ENCODE data around the gene PRSS22.
"Not testable (repeated sequence)": the region's sequence is repeated elsewhere in the genome, so short reads cannot be mapped to it uniquely, and the experiment has no call there.

Gene PRSS22, protein sequence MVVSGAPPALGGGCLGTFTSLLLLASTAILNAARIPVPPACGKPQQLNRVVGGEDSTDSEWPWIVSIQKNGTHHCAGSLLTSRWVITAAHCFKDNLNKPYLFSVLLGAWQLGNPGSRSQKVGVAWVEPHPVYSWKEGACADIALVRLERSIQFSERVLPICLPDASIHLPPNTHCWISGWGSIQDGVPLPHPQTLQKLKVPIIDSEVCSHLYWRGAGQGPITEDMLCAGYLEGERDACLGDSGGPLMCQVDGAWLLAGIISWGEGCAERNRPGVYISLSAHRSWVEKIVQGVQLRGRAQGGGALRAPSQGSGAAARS

GRCh38 chr16:2857451-2858244 is at the start of gene PRSS22:
Gene PRSS22 (minus strand): TSS chr16:2858170. CDS start chr16:2858104, 66 bp downstream.
- Histone ChIP-seq H3K27ac (ENCODE audit: low read length) (no peak within 1 kb of the TSS), H3K36me3 (ENCODE audit: control insufficient read depth in 2 of 2, insufficient read depth in 2 of 2, low read length in 2 of 2) (no peaks in the 10 kb centered on the region), H3K9ac (ENCODE audit: low read length in 2 of 2) (no peak within 1 kb of the TSS), H3K27me3 (ENCODE audit: control insufficient read depth in 1 of 2, insufficient read depth in 2 of 2, low read length in 2 of 2) (peaks cover 24 to 30% of the 10 kb centered on the region in 2 donors), H3K9me3 (ENCODE audit: control insufficient read depth in 2 of 2, low read length in 2 of 2) (peaks cover 4 to 8% of the 10 kb centered on the region in 2 donors), H3K4me3 (ENCODE audit: low read length in 2 of 2) (peak within 1 kb of the TSS in 1 of 2 donors; percentile 29), H3K4me1 (ENCODE audit: control insufficient read depth, insufficient read depth, low read length) (no peaks in the 10 kb centered on the region)

DNA sequence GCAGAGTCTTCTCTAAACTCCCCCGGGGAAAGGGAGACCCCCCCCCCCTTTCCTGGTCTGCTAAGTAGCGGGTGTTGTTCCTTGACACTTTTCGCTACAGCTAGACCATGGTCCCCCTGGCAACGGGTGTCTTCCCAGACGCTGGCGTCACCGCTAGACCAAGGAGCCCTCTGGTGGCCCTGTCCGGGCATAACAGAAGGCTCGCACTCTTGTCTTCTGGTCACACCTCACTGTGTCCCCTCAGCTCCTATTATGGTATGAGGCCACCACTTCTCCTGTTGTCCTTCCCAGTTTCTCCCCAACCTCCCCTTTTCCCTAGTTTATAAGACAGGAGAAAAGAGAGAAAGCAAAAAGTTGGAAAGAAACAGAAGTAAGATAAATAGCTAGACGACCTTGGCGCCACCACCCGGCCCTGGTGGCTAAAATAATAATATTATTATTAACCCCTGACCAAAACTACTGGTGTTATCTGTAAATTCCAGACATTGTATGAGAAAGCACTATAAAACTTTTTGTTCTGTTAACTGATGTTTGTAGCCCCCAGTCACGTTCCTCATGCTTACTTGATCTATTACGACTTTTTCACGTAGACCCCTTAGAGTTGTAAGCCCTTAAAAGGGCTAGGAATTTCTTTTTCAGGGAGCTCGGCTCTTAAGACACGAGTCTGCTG is 49.2 kb upstream of the PRSS22 start:
- H3K27ac ChIP-seq (ENCODE audit: low read length); H3K36me3 ChIP-seq (ENCODE audit: control insufficient read depth in 2 of 2, insufficient read depth in 2 of 2, low read length in 2 of 2); H3K27me3 ChIP-seq (ENCODE audit: control insufficient read depth in 1 of 2, insufficient read depth in 2 of 2, low read length in 2 of 2); H3K9ac ChIP-seq (ENCODE audit: low read length in 2 of 2); H3K9me3 ChIP-seq (ENCODE audit: control insufficient read depth in 2 of 2, low read length in 2 of 2); H3K4me3 ChIP-seq (ENCODE audit: low read length in 2 of 2): not testable (repeated sequence)
- H3K4me1 ChIP-seq (ENCODE audit: control insufficient read depth, insufficient read depth, low read length) = peaks cover 23% of the 10 kb centered on the region

- peak overlapping the region in 1 of 2 donors; percentile 44 for H3K4me3 ChIP-seq (ENCODE audit: low read length in 2 of 2)
- peaks cover 19% of the 10 kb centered on the region for H3K4me1 ChIP-seq (ENCODE audit: control insufficient read depth, insufficient read depth, low read length)
- H3K9ac ChIP-seq (ENCODE audit: low read length in 2 of 2) = no peak overlapping the region
- H3K27ac ChIP-seq (ENCODE audit: low read length) = peak overlapping the region; percentile 37
- H3K9me3 ChIP-seq (ENCODE audit: control insufficient read depth in 2 of 2, low read length in 2 of 2) = no peaks in the 10 kb centered on the region
- H3K27me3 ChIP-seq (ENCODE audit: control insufficient read depth in 1 of 2, insufficient read depth in 2 of 2, low read length in 2 of 2) = no peaks in the 10 kb centered on the region
- H3K36me3 ChIP-seq (ENCODE audit: control insufficient read depth in 2 of 2, insufficient read depth in 2 of 2, low read length in 2 of 2) = no peaks in the 10 kb centered on the region
These were observed 48.0 kb upstream of the PRSS22 start for GRCh38 chr16:2905988-2906387.

DNA sequence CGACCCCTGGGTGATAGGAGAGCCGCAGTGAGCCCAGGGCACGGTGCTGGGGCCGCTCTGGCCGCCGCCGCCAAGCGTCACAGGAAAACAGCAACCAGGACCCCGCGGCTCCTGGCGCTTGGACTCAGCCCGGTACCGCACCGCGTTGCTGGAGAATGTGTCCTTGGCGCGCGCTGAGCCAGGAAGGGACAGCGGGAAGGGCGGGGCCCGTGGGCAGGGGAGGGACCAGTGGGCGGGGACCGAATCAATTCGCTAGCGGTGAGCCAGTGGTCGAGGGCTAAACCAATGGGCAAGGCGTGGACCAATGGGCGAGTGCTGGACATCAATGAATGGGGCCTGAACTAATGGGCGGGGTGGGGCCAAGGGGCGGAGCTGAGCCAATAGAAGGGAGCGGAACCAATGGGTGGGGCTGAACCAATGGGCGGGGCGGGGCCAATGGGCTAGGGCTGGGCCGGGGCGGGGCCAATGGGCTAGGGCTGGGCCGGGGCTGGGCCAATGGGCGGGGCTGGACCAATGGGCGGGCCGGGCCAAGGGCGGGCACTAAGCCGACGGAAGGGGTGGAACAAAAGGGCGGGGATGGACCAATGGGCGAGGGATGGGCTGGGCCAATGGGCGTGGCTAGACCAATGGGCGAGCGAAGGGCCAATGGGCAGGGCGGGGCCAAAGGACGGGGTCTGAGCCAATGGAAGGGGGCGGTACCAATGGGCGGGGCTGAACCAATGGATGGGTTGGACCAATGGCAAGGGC is 47.4 kb upstream of the PRSS22 start:
- H3K4me3 ChIP-seq (ENCODE audit: low read length in 2 of 2) = peak overlapping the region; percentile 77 to 92
- H3K9me3 ChIP-seq (ENCODE audit: control insufficient read depth in 2 of 2, low read length in 2 of 2) = no peaks in the 10 kb centered on the region
- H3K4me1 ChIP-seq (ENCODE audit: control insufficient read depth, insufficient read depth, low read length) = peaks cover 19% of the 10 kb centered on the region
- H3K36me3 ChIP-seq (ENCODE audit: control insufficient read depth in 2 of 2, insufficient read depth in 2 of 2, low read length in 2 of 2) = peaks cover 0 to 2% of the 10 kb centered on the region in 2 donors
- H3K27me3 ChIP-seq (ENCODE audit: control insufficient read depth in 1 of 2, insufficient read depth in 2 of 2, low read length in 2 of 2) = no peaks in the 10 kb centered on the region
- peak overlapping the region; percentile 66 for H3K27ac ChIP-seq (ENCODE audit: low read length)
- peak overlapping the region; percentile 62 to 75 for H3K9ac ChIP-seq (ENCODE audit: low read length in 2 of 2)

GRCh38 chr16:2904922-2905240 is 46.9 kb upstream of the PRSS22 start:
- Histone ChIP-seq H3K27ac (ENCODE audit: low read length) (peak overlapping the region; percentile 66), H3K9me3 (ENCODE audit: control insufficient read depth in 2 of 2, low read length in 2 of 2) (no peaks in the 10 kb centered on the region), H3K27me3 (ENCODE audit: control insufficient read depth in 1 of 2, insufficient read depth in 2 of 2, low read length in 2 of 2) (no peaks in the 10 kb centered on the region)

DNA sequence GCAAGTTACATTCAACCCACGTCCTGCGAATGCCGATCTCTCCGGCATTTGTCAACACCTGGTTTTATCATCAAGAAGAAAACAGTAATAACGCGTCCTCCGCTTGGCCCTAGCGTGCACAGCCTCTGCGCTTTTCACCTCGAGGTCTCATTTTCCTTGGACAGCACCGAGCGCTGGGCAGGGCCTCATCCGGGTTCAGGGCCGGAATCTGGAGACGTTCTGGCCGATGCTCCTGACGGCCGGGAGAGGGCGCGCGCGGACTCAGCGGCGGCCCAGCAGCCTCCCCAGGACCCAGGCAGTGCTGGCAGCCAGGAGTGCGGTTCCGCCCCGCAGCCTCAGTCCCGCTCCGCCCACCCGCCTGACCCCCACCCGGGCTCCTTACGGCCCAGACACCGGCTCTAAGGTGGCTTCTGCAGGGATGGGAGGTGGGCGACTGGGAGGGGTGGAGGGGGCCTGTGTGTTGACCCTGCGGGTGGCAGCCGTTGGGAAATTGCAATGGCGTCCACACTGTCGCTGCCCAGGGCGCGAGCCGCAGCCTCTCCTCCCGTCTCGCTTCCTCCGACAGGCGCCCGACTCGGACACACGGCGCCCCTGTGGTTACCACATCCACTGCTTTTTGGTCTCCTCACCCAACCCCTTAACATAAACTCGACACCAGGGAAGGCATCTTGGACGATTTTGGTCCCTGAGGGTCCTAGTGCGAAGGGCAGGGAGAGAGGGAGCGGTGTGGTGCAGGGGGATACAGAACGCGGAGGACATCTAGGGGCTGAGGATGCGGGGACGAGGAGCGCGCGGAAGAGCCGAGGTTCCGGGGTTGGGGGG is 46.3 kb upstream of the PRSS22 start:
- peaks cover 0 to 5% of the 10 kb centered on the region in 2 donors for H3K36me3 ChIP-seq (ENCODE audit: control insufficient read depth in 2 of 2, insufficient read depth in 2 of 2, low read length in 2 of 2)
- peak overlapping the region; percentile 66 for H3K27ac ChIP-seq (ENCODE audit: low read length)
- peak overlapping the region; percentile 77 to 92 for H3K4me3 ChIP-seq (ENCODE audit: low read length in 2 of 2)
- no peaks in the 10 kb centered on the region for H3K9me3 ChIP-seq (ENCODE audit: control insufficient read depth in 2 of 2, low read length in 2 of 2)
- peaks cover 19% of the 10 kb centered on the region for H3K4me1 ChIP-seq (ENCODE audit: control insufficient read depth, insufficient read depth, low read length)
- no peaks in the 10 kb centered on the region for H3K27me3 ChIP-seq (ENCODE audit: control insufficient read depth in 1 of 2, insufficient read depth in 2 of 2, low read length in 2 of 2)
- H3K9ac ChIP-seq (ENCODE audit: low read length in 2 of 2) = peak overlapping the region; percentile 62 to 75

More at GRCh38 chr16:2904922-2905240, 46.9 kb upstream of the PRSS22 start:
- peak overlapping the region; percentile 62 to 75 for H3K9ac ChIP-seq (ENCODE audit: low read length in 2 of 2)
- H3K4me1 ChIP-seq (ENCODE audit: control insufficient read depth, insufficient read depth, low read length) = peaks cover 19% of the 10 kb centered on the region
- H3K4me3 ChIP-seq (ENCODE audit: low read length in 2 of 2) = peak overlapping the region; percentile 77 to 92
- H3K36me3 ChIP-seq (ENCODE audit: control insufficient read depth in 2 of 2, insufficient read depth in 2 of 2, low read length in 2 of 2) = peaks cover 0 to 2% of the 10 kb centered on the region in 2 donors

DNA sequence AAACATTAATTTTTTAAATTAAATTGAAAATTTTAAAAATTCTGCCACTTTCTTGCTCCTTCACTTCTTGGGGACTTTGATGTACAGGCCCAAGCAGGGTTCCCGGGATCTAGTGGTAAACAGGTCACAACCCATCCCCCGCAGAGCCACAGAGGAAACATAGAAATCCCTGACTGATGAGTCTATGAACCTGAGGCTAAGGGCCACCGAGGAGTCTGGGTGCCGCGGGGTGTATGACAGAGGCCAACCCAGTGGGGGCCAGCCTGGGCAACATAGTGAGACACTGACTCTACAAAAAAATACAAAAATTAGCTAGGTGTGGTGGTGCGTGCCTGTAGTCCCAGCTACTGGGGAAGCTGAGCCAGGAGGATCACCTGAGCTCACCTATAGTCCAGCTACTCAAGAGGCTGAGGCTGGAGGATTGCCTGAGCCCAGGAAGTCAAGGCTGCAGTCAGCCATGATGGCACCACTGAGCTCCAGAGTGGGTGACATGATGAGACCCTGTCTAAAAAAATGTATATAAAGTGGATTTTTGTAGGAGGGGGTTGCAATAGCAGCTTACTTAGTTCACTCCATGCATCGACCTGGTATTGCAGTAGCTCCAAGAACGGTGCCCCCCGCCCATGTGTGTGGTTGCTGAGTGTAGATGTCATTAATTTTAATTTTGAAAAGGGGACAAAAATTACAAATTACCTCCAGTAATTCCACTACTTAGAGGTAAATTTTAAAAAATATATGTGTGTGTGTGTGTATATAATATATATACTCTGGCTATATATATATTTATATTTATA is 44.6 kb upstream of the PRSS22 start:
- no peak overlapping the region for H3K9ac ChIP-seq (ENCODE audit: low read length in 2 of 2)
- H3K36me3 ChIP-seq (ENCODE audit: control insufficient read depth in 2 of 2, insufficient read depth in 2 of 2, low read length in 2 of 2) = peaks cover 0 to 6% of the 10 kb centered on the region in 2 donors
- H3K4me1 ChIP-seq (ENCODE audit: control insufficient read depth, insufficient read depth, low read length) = peaks cover 19% of the 10 kb centered on the region
- no peak overlapping the region for H3K4me3 ChIP-seq (ENCODE audit: low read length in 2 of 2)
- H3K9me3 ChIP-seq (ENCODE audit: control insufficient read depth in 2 of 2, low read length in 2 of 2) = no peaks in the 10 kb centered on the region
- H3K27ac ChIP-seq (ENCODE audit: low read length) = no peak overlapping the region
- no peaks in the 10 kb centered on the region for H3K27me3 ChIP-seq (ENCODE audit: control insufficient read depth in 1 of 2, insufficient read depth in 2 of 2, low read length in 2 of 2)

GRCh38 chr16:2900526-2901075 is 42.6 kb upstream of the PRSS22 start:
- Histone ChIP-seq H3K9ac (ENCODE audit: low read length in 2 of 2) (no peak overlapping the region), H3K27me3 (ENCODE audit: control insufficient read depth in 1 of 2, insufficient read depth in 2 of 2, low read length in 2 of 2) (no peaks in the 10 kb centered on the region), H3K36me3 (ENCODE audit: control insufficient read depth in 2 of 2, insufficient read depth in 2 of 2, low read length in 2 of 2) (peaks cover 0 to 10% of the 10 kb centered on the region in 2 donors), H3K4me3 (ENCODE audit: low read length in 2 of 2) (no peak overlapping the region), H3K27ac (ENCODE audit: low read length) (no peak overlapping the region), H3K9me3 (ENCODE audit: control insufficient read depth in 2 of 2, low read length in 2 of 2) (no peaks in the 10 kb centered on the region), H3K4me1 (ENCODE audit: control insufficient read depth, insufficient read depth, low read length) (peaks cover 13% of the 10 kb centered on the region)

DNA sequence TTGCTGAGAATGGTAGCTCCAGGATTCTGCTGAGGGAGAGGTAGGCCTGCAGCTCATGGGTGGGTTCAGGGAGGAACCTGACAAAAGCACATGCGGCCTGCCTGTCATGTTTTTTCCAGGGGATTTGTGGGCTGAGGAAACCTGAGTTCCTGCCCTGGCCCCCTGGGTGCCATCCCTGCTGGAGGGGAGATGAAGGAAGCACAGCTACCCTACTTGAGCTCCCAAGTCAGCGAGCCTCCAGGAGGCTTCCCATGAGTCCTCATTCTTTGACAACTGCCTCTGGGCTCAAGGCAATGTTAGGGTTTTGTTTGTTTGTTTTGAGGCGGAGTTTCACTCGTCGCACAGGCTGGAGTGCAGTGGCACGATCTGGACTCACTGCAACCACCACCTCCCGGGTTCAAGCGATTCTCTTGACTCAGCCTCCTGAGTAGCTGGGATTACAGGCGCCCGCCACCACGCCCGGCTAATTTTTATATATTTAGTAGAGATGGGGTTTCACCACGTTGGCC is 41.6 kb upstream of the PRSS22 start:
- no peak overlapping the region for H3K4me3 ChIP-seq (ENCODE audit: low read length in 2 of 2)
- H3K27ac ChIP-seq (ENCODE audit: low read length) = no peak overlapping the region
- peaks cover 10% of the 10 kb centered on the region for H3K4me1 ChIP-seq (ENCODE audit: control insufficient read depth, insufficient read depth, low read length)
- H3K36me3 ChIP-seq (ENCODE audit: control insufficient read depth in 2 of 2, insufficient read depth in 2 of 2, low read length in 2 of 2) = peaks cover 0 to 11% of the 10 kb centered on the region in 2 donors
- no peaks in the 10 kb centered on the region for H3K9me3 ChIP-seq (ENCODE audit: control insufficient read depth in 2 of 2, low read length in 2 of 2)
- H3K27me3 ChIP-seq (ENCODE audit: control insufficient read depth in 1 of 2, insufficient read depth in 2 of 2, low read length in 2 of 2) = no peaks in the 10 kb centered on the region
- no peak overlapping the region for H3K9ac ChIP-seq (ENCODE audit: low read length in 2 of 2)

Measured in stomach smooth muscle (tissue), 2 donors.